ENCODE data around the gene CHRNA10. TPM values are rescaled to one million over a fixed set of nuclear protein-coding genes. Genes with fewer than 3 reads are reported as not detected.

CHRNA10 gene
- total RNA-seq, 4 donors from 2014 or later: 0.19 to 0.78 (median 0.67) TPM; not detected in 1

- Histone ChIP-seq H3K9me3 (no peaks in the 10 kb centered on the region), H3K27ac (no peak overlapping the region), H3K4me1 (no peaks in the 10 kb centered on the region), H3K27me3 (no peaks in the 10 kb centered on the region), H3K36me3 (no peaks in the 10 kb centered on the region), H3K4me3 (no peak overlapping the region)
- WGBS, 2 donors (ENCODE audit: low coverage in 1 of 2): 71 to 75% methylated on average over 4 of the region's 4 CpGs
- TF ChIP-seq CTCF (IDR thresholded peaks at IDR 0.05): no peak
- TF ChIP-seq POLR2AphosphoS5 (IDR thresholded peaks at IDR 0.05): no peak
- no peak for TF ChIP-seq EP300 (IDR thresholded peaks at IDR 0.05)
- TF ChIP-seq POLR2A (IDR thresholded peaks at IDR 0.05): no peak
- ATAC-seq: no peak
Measured at GRCh38 chr11:3622521-3622920, 48.7 kb downstream of the CHRNA10 start.

GRCh38 chr11:3617990-3618389 is 53.2 kb downstream of the CHRNA10 start:
- Histone ChIP-seq H3K4me1 (no peaks in the 10 kb centered on the region), H3K27ac (no peak overlapping the region), H3K27me3 (no peaks in the 10 kb centered on the region), H3K36me3 (no peaks in the 10 kb centered on the region), H3K9me3 (no peaks in the 10 kb centered on the region), H3K4me3 (no peak overlapping the region)
- no peak for TF ChIP-seq POLR2A (IDR thresholded peaks at IDR 0.05)
- no peak for TF ChIP-seq POLR2AphosphoS5 (IDR thresholded peaks at IDR 0.05)
- TF ChIP-seq CTCF (IDR thresholded peaks at IDR 0.05): no peak
- TF ChIP-seq EP300 (IDR thresholded peaks at IDR 0.05): no peak
- WGBS, 2 donors (ENCODE audit: low coverage in 1 of 2): 56 to 80% methylated on average over 1 to 6 of the region's 8 CpGs
- ATAC-seq: no peak

GRCh38 chr11:3616721-3617460 is 54.3 kb downstream of the CHRNA10 start:
- no peaks in the 10 kb centered on the region for H3K9me3 ChIP-seq
- ATAC-seq: no peak
- TF ChIP-seq POLR2A (IDR thresholded peaks at IDR 0.05) (no peak), POLR2AphosphoS5 (IDR thresholded peaks at IDR 0.05) (no peak), EP300 (IDR thresholded peaks at IDR 0.05) (no peak), CTCF (IDR thresholded peaks at IDR 0.05) (no peak)
- no peaks in the 10 kb centered on the region for H3K36me3 ChIP-seq
- H3K27me3 ChIP-seq: no peaks in the 10 kb centered on the region
- H3K27ac ChIP-seq: no peak overlapping the region
- 50 to 73% methylated on average over 4 to 13 of the region's 25 CpGs for WGBS, 2 donors (ENCODE audit: low coverage in 1 of 2)
- no peaks in the 10 kb centered on the region for H3K4me1 ChIP-seq
- no peak overlapping the region for H3K4me3 ChIP-seq

GRCh38 chr11:3615998-3616397 is 55.2 kb downstream of the CHRNA10 start:
- WGBS, 2 donors (ENCODE audit: low coverage in 1 of 2): 87 to 100% methylated on average over 2 to 4 of the region's 6 CpGs

More at GRCh38 chr11:3615998-3616397, 55.2 kb downstream of the CHRNA10 start:
- H3K4me3 ChIP-seq: no peak overlapping the region
- H3K4me1 ChIP-seq: no peaks in the 10 kb centered on the region
- TF ChIP-seq POLR2AphosphoS5 (IDR thresholded peaks at IDR 0.05) (no peak), POLR2A (IDR thresholded peaks at IDR 0.05) (no peak), CTCF (IDR thresholded peaks at IDR 0.05) (no peak), EP300 (IDR thresholded peaks at IDR 0.05) (no peak)
- no peaks in the 10 kb centered on the region for H3K27me3 ChIP-seq
- H3K36me3 ChIP-seq: no peaks in the 10 kb centered on the region
- no peak for ATAC-seq
- no peak overlapping the region for H3K27ac ChIP-seq
- H3K9me3 ChIP-seq: no peaks in the 10 kb centered on the region

Small RNA genes within 50 kb of the gene (small RNA-seq; reads per million reads assigned to genes)
- gene RF00019 (0 reads per million in 4 donors), gene RNU6-1143P (0 reads per million in 4 donors)

Other genes starting within 250 kb of the CHRNA10 start
- gene ART5, start 29.4 kb downstream of the CHRNA10 start, total RNA-seq: under 1 TPM in 1 of 4 donors, not detected in 3; 0.27 TPM
- not detected for gene ART1, start 26.3 kb downstream of the CHRNA10 start, total RNA-seq
- gene NUP98, start 126.2 kb upstream of the CHRNA10 start, total RNA-seq: 100 to 1,000 TPM in 2 of 4 donors, 10 to 100 TPM in 2; 72.1 to 141 (median 103) TPM
- gene PGAP2, start 137.2 kb upstream of the CHRNA10 start, total RNA-seq: 10 to 100 TPM in 1 of 4 donors, 1 to 10 TPM in 3; 4.2 to 12.0 (median 5.1) TPM
- gene RHOG, start 169.6 kb upstream of the CHRNA10 start, total RNA-seq: 10 to 100 TPM; 31.9 to 67.4 (median 52.2) TPM
- 100 to 1,000 TPM in 1 of 4 donors, 10 to 100 TPM in 3; 42.4 to 114 (median 72.8) TPM for gene STIM1, start 184.3 kb upstream of the CHRNA10 start, total RNA-seq